ENCODE measurements around the gene FAM163B.

Gene FAM163B

GRCh38 chr9:133609311-133610098 is at the start of gene FAM163B:
Gene FAM163B (minus strand): TSS chr9:133609389. CDS start chr9:133580223, 29,166 bp downstream.
- DNase-seq = peak; percentile 6

- DNase-seq = no peak
Observed at GRCh38 chr9:133657120-133657661, 48.0 kb upstream of the FAM163B start.

GRCh38 chr9:133656211-133657119 is 47.3 kb upstream of the FAM163B start:
- no peak for DNase-seq

- no peak for DNase-seq
Observed at GRCh38 chr9:133655701-133656100, 46.5 kb upstream of the FAM163B start.

- no peak for DNase-seq
Observed at GRCh38 chr9:133654736-133655657, 45.8 kb upstream of the FAM163B start.

GRCh38 chr9:133653638-133654037 is 44.4 kb upstream of the FAM163B start:
- DNase-seq = no peak

GRCh38 chr9:133650026-133650425 is 40.8 kb upstream of the FAM163B start:
- no peak for DNase-seq

GRCh38 chr9:133649194-133649593 is 40.0 kb upstream of the FAM163B start:
- no peak for DNase-seq

GRCh38 chr9:133647765-133648469 is 38.7 kb upstream of the FAM163B start:
- no peak for DNase-seq

GRCh38 chr9:133647148-133647547 is 38.0 kb upstream of the FAM163B start:
- DNase-seq = no peak

- DNase-seq = no peak
Observed at GRCh38 chr9:133645021-133645765, 36.0 kb upstream of the FAM163B start.

- DNase-seq = no peak
Observed at GRCh38 chr9:133643978-133644760, 35.0 kb upstream of the FAM163B start.

GRCh38 chr9:133643362-133643755 is 34.2 kb upstream of the FAM163B start:
- DNase-seq = no peak

GRCh38 chr9:133642708-133643361 is 33.6 kb upstream of the FAM163B start:
- no peak for DNase-seq

- DNase-seq = no peak
Observed at GRCh38 chr9:133641861-133642595, 32.8 kb upstream of the FAM163B start.

GRCh38 chr9:133641396-133641655 is 32.1 kb upstream of the FAM163B start:
- no peak for DNase-seq

- no peak for DNase-seq
Observed at GRCh38 chr9:133640580-133641395, 31.6 kb upstream of the FAM163B start.

GRCh38 chr9:133640160-133640559 is 31.0 kb upstream of the FAM163B start:
- DNase-seq = no peak
